Measurements from ENCODE around the gene SERP2. TPM values are rescaled to one million over a fixed set of nuclear protein-coding genes. Genes with fewer than 3 reads are reported as not detected.

Gene SERP2
- total RNA-seq, 1 donor from 2014 or later = 22.3 TPM

GRCh38 chr13:44389876-44390275 lies 16.3 kb downstream of the SERP2 start:
- DNase-seq = no peak
- no peak for TF ChIP-seq CTCF (IDR thresholded peaks at IDR 0.05; ENCODE audit: partially characterized antibody, unreplicated experiment)
- Mint-ChIP-seq H3K4me1 (ENCODE audit: low read depth, unreplicated experiment) (peaks cover 44% of the 10 kb centered on the region), H3K36me3 (ENCODE audit: unreplicated experiment) (peaks cover 12% of the 10 kb centered on the region), H3K27me3 (ENCODE audit: unreplicated experiment) (peaks cover 15% of the 10 kb centered on the region), H3K9me3 (ENCODE audit: unreplicated experiment) (peaks cover 10% of the 10 kb centered on the region), H3K4me3 (ENCODE audit: unreplicated experiment) (peak overlapping the region; percentile 43), H3K27ac (ENCODE audit: unreplicated experiment) (no peak overlapping the region)

- H3K4me3 Mint-ChIP-seq (ENCODE audit: unreplicated experiment) = no peak overlapping the region
- H3K36me3 Mint-ChIP-seq (ENCODE audit: unreplicated experiment) = peaks cover 12% of the 10 kb centered on the region
- no peak for DNase-seq
- H3K27me3 Mint-ChIP-seq (ENCODE audit: unreplicated experiment) = peaks cover 11% of the 10 kb centered on the region
- no peak for TF ChIP-seq CTCF (IDR thresholded peaks at IDR 0.05; ENCODE audit: partially characterized antibody, unreplicated experiment)
- peaks cover 52% of the 10 kb centered on the region for H3K4me1 Mint-ChIP-seq (ENCODE audit: low read depth, unreplicated experiment)
- no peak overlapping the region for H3K27ac Mint-ChIP-seq (ENCODE audit: unreplicated experiment)
- peaks cover 9% of the 10 kb centered on the region for H3K9me3 Mint-ChIP-seq (ENCODE audit: unreplicated experiment)
Observed at GRCh38 chr13:44393391-44393790, 19.8 kb downstream of the SERP2 start.

GRCh38 chr13:44394658-44395057 lies 21.0 kb downstream of the SERP2 start:
- DNase-seq = no peak
- Mint-ChIP-seq H3K27ac (ENCODE audit: unreplicated experiment) (no peak overlapping the region), H3K4me1 (ENCODE audit: low read depth, unreplicated experiment) (peaks cover 51% of the 10 kb centered on the region), H3K4me3 (ENCODE audit: unreplicated experiment) (no peak overlapping the region), H3K27me3 (ENCODE audit: unreplicated experiment) (peaks cover 7% of the 10 kb centered on the region), H3K9me3 (ENCODE audit: unreplicated experiment) (peaks cover 4% of the 10 kb centered on the region), H3K36me3 (ENCODE audit: unreplicated experiment) (peaks cover 12% of the 10 kb centered on the region)
- no peak for TF ChIP-seq CTCF (IDR thresholded peaks at IDR 0.05; ENCODE audit: partially characterized antibody, unreplicated experiment)

- Mint-ChIP-seq H3K27ac (ENCODE audit: unreplicated experiment) (peak overlapping the region; percentile 40), H3K4me1 (ENCODE audit: low read depth, unreplicated experiment) (peaks cover 52% of the 10 kb centered on the region), H3K36me3 (ENCODE audit: unreplicated experiment) (peaks cover 6% of the 10 kb centered on the region), H3K27me3 (ENCODE audit: unreplicated experiment) (peaks cover 9% of the 10 kb centered on the region), H3K4me3 (ENCODE audit: unreplicated experiment) (peak overlapping the region; percentile 64), H3K9me3 (ENCODE audit: unreplicated experiment) (peaks cover 12% of the 10 kb centered on the region)
- no peak for TF ChIP-seq CTCF (IDR thresholded peaks at IDR 0.05; ENCODE audit: partially characterized antibody, unreplicated experiment)
- no peak for DNase-seq
Observed at GRCh38 chr13:44395976-44396694, 22.5 kb downstream of the SERP2 start.
